HepG2 (cell line): ENCODE data around the gene IGF2BP1. TPM values are rescaled to one million over a fixed set of nuclear protein-coding genes. Genes with fewer than 3 reads are reported as not detected.

Experiments
- CHD4 ChIP-seq: fragments of 200-600 bp; sonication (generic); IDR thresholded peaks from 2 replicates; pipeline ENCODE4 v1.7.0; 2017; ENCODE audit warnings: mild to moderate bottlenecking, low read length, borderline replicate concordance
- HES4 ChIP-seq: sonication (generic); formaldehyde crosslinking; IDR thresholded peaks from 2 replicates; pipeline ENCODE4 v1.9.0; 2021; ENCODE audit warnings: mild to moderate bottlenecking, missing genetic modification reagents, borderline replicate concordance
- HMG20B ChIP-seq: conservative IDR thresholded peaks from 2 replicates; pipeline ENCODE4 v1.6.1; 2016; ENCODE audit warnings: missing genetic modification reagents, missing compliant biosample characterization
- KLF13 ChIP-seq: sonication (generic); formaldehyde crosslinking; IDR thresholded peaks from 2 replicates; pipeline ENCODE4 v1.4.0; 2020; ENCODE audit warnings: mild to moderate bottlenecking, missing genetic modification reagents
- LBX2 ChIP-seq: sonication (generic); formaldehyde crosslinking; IDR thresholded peaks from 2 replicates; pipeline ENCODE4 v1.5.0; 2020; ENCODE audit warnings: missing genetic modification reagents, mild to moderate bottlenecking, borderline replicate concordance
- MNT ChIP-seq: fragments of 450-650 bp; IDR thresholded peaks from 2 replicates; pipeline ENCODE4 v1.6.1; 2016
- NONO ChIP-seq, 2 experiments: fragments of 450-650 bp in 1 of 2; sonication (generic) in 1 of 2; formaldehyde crosslinking in 1 of 2; IDR thresholded peaks in 1 of 2; conservative IDR thresholded peaks in 1 of 2; 2 replicates each; pipeline versions ENCODE4 v1.6.1 to v1.8.0; 2017 to 2022; ENCODE audit warnings: mild to moderate bottlenecking in 1 of 2, missing genetic modification reagents in 1 of 2, moderate library complexity in 1 of 2
- NR2F2 ChIP-seq: IDR thresholded peaks from 2 replicates; pipeline ENCODE4 v1.6.1; 2012; ENCODE audit warnings: low read depth, inconsistent platforms, borderline replicate concordance
- PHB2 ChIP-seq: fragments of 450-650 bp; IDR thresholded peaks from 2 replicates; pipeline ENCODE4 v1.6.1; 2018; ENCODE audit not compliant: partially characterized antibody
- RELA ChIP-seq: sonication (generic); formaldehyde crosslinking; IDR thresholded peaks from 2 replicates; pipeline ENCODE4 v1.4.0; 2020; ENCODE audit warnings: missing genetic modification reagents
- SMAD3 ChIP-seq: sonication (generic); formaldehyde crosslinking; IDR thresholded peaks from 2 replicates; pipeline ENCODE4 v1.4.0; 2020; ENCODE audit warnings: missing genetic modification reagents
- SP2 ChIP-seq: sonication (generic); formaldehyde crosslinking; IDR thresholded peaks from 2 replicates; pipeline ENCODE4 v1.5.1; 2020; ENCODE audit warnings: mild to moderate bottlenecking, missing genetic modification reagents
- YEATS4 ChIP-seq: sonication (generic); formaldehyde crosslinking; IDR thresholded peaks from 2 replicates; pipeline ENCODE4 v1.4.0; 2020; ENCODE audit warnings: missing genetic modification reagents, borderline replicate concordance
- ZBTB14 ChIP-seq: sonication (generic); formaldehyde crosslinking; IDR thresholded peaks from 2 replicates; pipeline ENCODE4 v1.4.0; 2020; ENCODE audit warnings: missing genetic modification reagents
- ZBTB20 ChIP-seq: sonication (generic); formaldehyde crosslinking; IDR thresholded peaks from 2 replicates; pipeline ENCODE4 v1.8.1; 2023; ENCODE audit warnings: missing genetic modification reagents, low read depth, mild to moderate bottlenecking, borderline replicate concordance
- ZNF138 ChIP-seq: sonication (generic); formaldehyde crosslinking; IDR thresholded peaks from 2 replicates; pipeline ENCODE4 v1.5.0; 2020; ENCODE audit warnings: mild to moderate bottlenecking, low read depth, missing genetic modification reagents
- ZNF282 ChIP-seq: fragments of 450-650 bp; IDR thresholded peaks from 2 replicates; pipeline ENCODE4 v1.6.1; 2018; ENCODE audit not compliant: partially characterized antibody
- ZNF354B ChIP-seq: sonication (generic); formaldehyde crosslinking; IDR thresholded peaks from 2 replicates; pipeline ENCODE4 v1.8.0; 2022; ENCODE audit warnings: mild to moderate bottlenecking, missing genetic modification reagents
- ZNF501 ChIP-seq: sonication (generic); formaldehyde crosslinking; IDR thresholded peaks from 2 replicates; pipeline ENCODE4 v1.5.1; 2020; ENCODE audit warnings: mild to moderate bottlenecking, moderate library complexity, missing genetic modification reagents
- ZNF652 ChIP-seq: IDR thresholded peaks from 2 replicates; pipeline ENCODE4 v1.6.1; 2016; ENCODE audit warnings: low read depth, borderline replicate concordance
- ZNF709 ChIP-seq: sonication (generic); formaldehyde crosslinking; IDR thresholded peaks from 2 replicates; pipeline ENCODE4 v1.5.0; 2020; ENCODE audit warnings: mild to moderate bottlenecking, missing genetic modification reagents
- ZNF775 ChIP-seq: sonication (generic); formaldehyde crosslinking; IDR thresholded peaks from 2 replicates; pipeline ENCODE4 v1.4.0; 2020; ENCODE audit warnings: missing genetic modification reagents, mild to moderate bottlenecking, moderate library complexity, borderline replicate concordance
- ZNF891 ChIP-seq: sonication (generic); formaldehyde crosslinking; IDR thresholded peaks from 2 replicates; pipeline ENCODE4 v1.5.0; 2020; ENCODE audit warnings: mild to moderate bottlenecking, missing genetic modification reagents
- ZSCAN22 ChIP-seq: sonication (generic); formaldehyde crosslinking; IDR thresholded peaks from 2 replicates; pipeline ENCODE4 v1.4.0; 2020; ENCODE audit warnings: mild to moderate bottlenecking, missing genetic modification reagents
- ZUFSP ChIP-seq: sonication (generic); formaldehyde crosslinking; IDR thresholded peaks from 2 replicates; pipeline ENCODE4 v1.9.0; 2021; ENCODE audit warnings: missing genetic modification reagents, mild to moderate bottlenecking, borderline replicate concordance
- polyA plus RNA-seq, 8 experiments: library from polyadenylated mRNA; depleted of rRNA in 3 of 8; stranded (reverse) in 7 of 8; unstranded in 1 of 8; fragments of >200 nt; fragmentation: Illumina TruSeq in 4 of 8; extraction: Trizol in 4 of 8; gene quantifications; 2 replicates each; pipeline versions ENCODE4 v1.2.1 to v1.2.3, GENCODE V29; 2011 to 2016; ENCODE audit warnings: low read depth in 4 of 8, missing spikeins in 1 of 8, mixed read lengths in 1 of 8; ENCODE audit not compliant: insufficient read depth in 1 of 8
- total RNA-seq, 5 experiments: library from RNA; depleted of rRNA; stranded (reverse); fragments of >200 nt; fragmentation: Illumina TruSeq; extraction: Trizol; gene quantifications; 2 replicates each; pipeline ENCODE4 v1.2.3, GENCODE V29; 2016; ENCODE audit warnings: low read depth in 1 of 5

IGF2BP1 gene
- total and polyA plus RNA-seq, 2 of the 13 experiments (the other 11 are each of a cell fraction or from before 2014, with no cell fraction given): 29.7 to 75.1 TPM

- peak; percentile 24; the same call in 1 of the 2 replicates for TF ChIP-seq SMAD3
- 0 out of 2 replicates have a peak, but pooled peaks have one; percentile 62 for TF ChIP-seq SP2
- peak; percentile 83 for TF ChIP-seq ZBTB20 (CRISPR knock-in tag)
- peak; percentile 24; the same call in 1 of the 2 replicates for TF ChIP-seq ZNF138 (CRISPR knock-in tag)
- 0 out of 2 replicates have a peak, but pooled peaks have one; percentile 57 for TF ChIP-seq RELA
- TF ChIP-seq ZNF652 (CRISPR knock-in tag): no peak
- peak; percentile 84; the same call in 1 of the 2 replicates for TF ChIP-seq ZNF354B (CRISPR knock-in tag)
- no peak for TF ChIP-seq ZUFSP
- peak; percentile 29 for TF ChIP-seq MNT
- no peak; the same call in 1 of the 2 replicates for TF ChIP-seq LBX2 (CRISPR knock-in tag)
- peak; percentile 48; the same call in 1 of the 2 replicates for TF ChIP-seq KLF13 (CRISPR knock-in tag)
- TF ChIP-seq PHB2: no peak
- TF ChIP-seq ZNF501 (CRISPR knock-in tag): peak; percentile 64; the same call in 1 of the 2 replicates
- TF ChIP-seq NR2F2: peak; percentile 47; the same call in 1 of the 2 replicates
- no peak for TF ChIP-seq ZBTB14
- TF ChIP-seq HMG20B (CRISPR knock-in tag): peak; percentile 81
- TF ChIP-seq HES4 (CRISPR knock-in tag): peak; percentile 89
- TF ChIP-seq YEATS4 (CRISPR knock-in tag): peak; percentile 96
- peak; percentile 60; the same call in 1 of the 2 replicates for TF ChIP-seq ZNF775
- TF ChIP-seq ZNF282: no peak
- TF ChIP-seq CHD4: peak; percentile 86
- no peak; the same call in 1 of the 2 replicates for TF ChIP-seq ZSCAN22 (CRISPR knock-in tag)
- TF ChIP-seq ZNF891 (CRISPR knock-in tag): 0 out of 2 replicates have a peak, but pooled peaks have one; percentile 39
- TF ChIP-seq NONO (IDR thresholded peaks at IDR 0.05): no peak
- TF ChIP-seq NONO (CRISPR knock-in tag; conservative IDR thresholded peaks at IDR 0.05): peak; percentile 97
- TF ChIP-seq ZNF709 (CRISPR knock-in tag): peak; percentile 62
Measured at GRCh38 chr17:48995974-48996721, 1.0 kb upstream of the IGF2BP1 start (continued).
